A673 (cell line): ENCODE measurements around the gene KRTAP24-1. TPM values are rescaled to one million over a fixed set of nuclear protein-coding genes. Genes with fewer than 3 reads are reported as not detected.

Source experiments
- Bru-seq: library from RNA; stranded (reverse); fragments of 400-500 nt; gene quantifications from one replicate; lab custom pipeline; 2021; lab: Mats Ljungman, UMichigan
- BruChase-seq, 2 experiments: library from RNA; stranded (reverse); fragments of 400-500 nt; gene quantifications; one replicate each; lab custom pipeline; 2021; lab: Mats Ljungman, UMichigan
- BruUV-seq: library from RNA; stranded (reverse); fragments of 400-500 nt; replicated peaks from 2 replicates; lab custom pipeline; 2021; lab: Mats Ljungman, UMichigan
- CTCF ChIA-PET: fragments of 300-600 bp; sonication (Branson Sonifier 250); formaldehyde crosslinking; loops from one replicate; lab custom pipeline; 2022; ENCODE audit warnings: antibody characterized with exemption; lab: Charles Lee
- POLR2A ChIA-PET: fragments of 300-600 bp; sonication (Branson Sonifier 250); formaldehyde crosslinking; loops from one replicate; lab custom pipeline; 2022; ENCODE audit warnings: antibody characterized with exemption; ENCODE audit not compliant: low non-redundant PET; lab: Charles Lee
- DNase-seq: peaks from one replicate; pipeline ENCODE4 v3.0.0-alpha.2; 2015; ENCODE audit warnings: low spot score
- H3K27ac ChIP-seq: fragments of 200-600 bp; sonication (generic); 2 replicates; pipeline ENCODE4 v1.5.1; 2016; ENCODE audit warnings: mixed run types, low read depth, mild to moderate bottlenecking, mixed read lengths, antibody characterized with exemption, low read length; ENCODE audit not compliant: poor library complexity, severe bottlenecking
- H3K27me3 ChIP-seq: fragments of 200-600 bp; sonication (generic); replicated peaks from 2 replicates; pipeline ENCODE4 v1.6.1; 2017; ENCODE audit warnings: mixed run types, low read depth, mild to moderate bottlenecking, mixed read lengths, antibody characterized with exemption, low read length; ENCODE audit not compliant: insufficient read depth, poor library complexity
- H3K36me3 ChIP-seq: fragments of 200-600 bp; sonication (generic); 2 replicates; pipeline ENCODE4 v1.6.1; 2016; ENCODE audit warnings: mixed run types, mild to moderate bottlenecking, mixed read lengths, antibody characterized with exemption, low read length; ENCODE audit not compliant: insufficient read depth, poor library complexity, severe bottlenecking
- H3K4me1 ChIP-seq: fragments of 200-600 bp; sonication (generic); 2 replicates; pipeline ENCODE4 v1.6.1; 2017; ENCODE audit warnings: mixed run types, mild to moderate bottlenecking, mixed read lengths, antibody characterized with exemption, low read length; ENCODE audit not compliant: insufficient read depth, poor library complexity, severe bottlenecking
- H3K4me3 ChIP-seq: fragments of 200-600 bp; sonication (generic); 2 replicates; pipeline ENCODE4 v1.5.1; 2016; ENCODE audit warnings: low read depth, mixed run types, mild to moderate bottlenecking, mixed read lengths, low read length; ENCODE audit not compliant: poor library complexity, severe bottlenecking
- H3K9me3 ChIP-seq: fragments of 200-600 bp; sonication (generic); 2 replicates; pipeline ENCODE4 v1.6.1; 2016; ENCODE audit warnings: mixed run types, low read depth, mild to moderate bottlenecking, mixed read lengths, antibody characterized with exemption, low read length; ENCODE audit not compliant: poor library complexity, severe bottlenecking
- EZH2 ChIP-seq: fragments of 200-600 bp; sonication (generic); IDR thresholded peaks from 2 replicates; pipeline ENCODE4 v1.6.1; 2017; ENCODE audit warnings: borderline replicate concordance, low read depth, mild to moderate bottlenecking, mixed read lengths, antibody characterized with exemption, low read length; ENCODE audit not compliant: poor library complexity, severe bottlenecking
- intact Hi-C: fragments of 100-400 bp; cut with micrococcal nuclease; formaldehyde crosslinking; loops from one replicate; pipeline ENCODE4 v1.10.0; 2022; ENCODE audit not compliant: unreplicated experiment
- long read RNA-seq: library from polyadenylated mRNA; stranded (forward); transcript quantifications from one replicate; pipeline ENCODE4 v2.0.0, GENCODE V29; 2022
- total RNA-seq: library from RNA; stranded (reverse); gene quantifications from 2 replicates; pipeline ENCODE4 v1.2.3, GENCODE V29; 2021
- TF ChIP-seq, protein P1 (sequence below): fragments of 300-800, 200-600 bp; sonication (generic); conservative IDR thresholded peaks from 2 replicates; pipeline ENCODE4 v1.5.1; 2017; ENCODE audit warnings: low read depth, mild to moderate bottlenecking, antibody characterized with exemption, low read length, moderate library complexity, mixed read lengths

KRTAP24-1 gene, protein sequence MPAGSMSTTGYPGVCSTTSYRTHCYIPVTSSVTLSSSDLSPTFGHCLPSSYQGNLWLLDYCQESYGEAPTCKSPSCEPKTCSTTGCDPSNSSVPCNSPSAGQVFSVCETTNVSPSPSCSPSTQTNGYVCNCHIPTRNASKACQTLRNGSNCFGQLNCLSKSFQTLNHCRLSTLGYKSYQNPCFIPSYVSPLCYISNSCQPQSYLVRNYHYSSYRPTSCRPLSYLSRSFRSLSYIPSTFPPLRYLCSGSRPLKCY
- total RNA-seq (not detected in 2 replicates), Bru-seq, nascent RNA (not detected), BruChase-seq, experiment 1, labeled RNA remaining after a 2-hour chase (not detected), BruChase-seq, experiment 2, labeled RNA remaining after a 6-hour chase (not detected)
- long read RNA-seq: 0 reads

DNA sequence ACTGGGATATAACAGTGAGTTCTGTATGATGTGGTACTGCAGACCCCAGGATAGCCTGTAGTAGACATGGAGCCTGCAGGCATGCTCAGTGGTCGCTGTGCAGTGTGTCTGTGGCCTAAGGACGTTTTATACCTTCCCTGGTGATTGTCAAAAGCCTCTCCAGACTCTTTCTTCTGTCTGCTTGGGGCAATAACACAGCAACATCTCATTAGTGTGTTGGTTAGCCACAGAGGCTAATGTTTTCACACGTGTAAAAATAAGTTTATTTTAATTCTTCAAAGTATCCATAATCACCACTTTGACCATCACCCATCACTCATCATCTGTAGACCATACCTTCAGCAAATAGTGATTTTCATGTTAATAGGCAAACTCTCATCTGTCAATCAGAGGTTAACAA is at the start of gene KRTAP24-1:
KRTAP24-1 (minus strand) TSS at position 101 of the 400 bp plus-strand sequence; CDS start at position 83, 18 bp downstream.
- peaks cover 5% of the 10 kb centered on the region for H3K27me3 ChIP-seq
- DNase-seq: no peak
- H3K4me1 ChIP-seq: no peaks in the 10 kb centered on the region
- ChIA-PET CTCF (no interaction called here), POLR2A (no interaction called here)
- H3K36me3 ChIP-seq: no peaks in the 10 kb centered on the region
- BruUV-seq: no TSS peak
- H3K4me3 ChIP-seq: no peak within 1 kb of the TSS
- intact Hi-C loops: no loop called here
- no peak within 1 kb of the TSS for H3K27ac ChIP-seq
- no peak for TF ChIP-seq EZH2
- H3K9me3 ChIP-seq: no peaks in the 10 kb centered on the region

DNA sequence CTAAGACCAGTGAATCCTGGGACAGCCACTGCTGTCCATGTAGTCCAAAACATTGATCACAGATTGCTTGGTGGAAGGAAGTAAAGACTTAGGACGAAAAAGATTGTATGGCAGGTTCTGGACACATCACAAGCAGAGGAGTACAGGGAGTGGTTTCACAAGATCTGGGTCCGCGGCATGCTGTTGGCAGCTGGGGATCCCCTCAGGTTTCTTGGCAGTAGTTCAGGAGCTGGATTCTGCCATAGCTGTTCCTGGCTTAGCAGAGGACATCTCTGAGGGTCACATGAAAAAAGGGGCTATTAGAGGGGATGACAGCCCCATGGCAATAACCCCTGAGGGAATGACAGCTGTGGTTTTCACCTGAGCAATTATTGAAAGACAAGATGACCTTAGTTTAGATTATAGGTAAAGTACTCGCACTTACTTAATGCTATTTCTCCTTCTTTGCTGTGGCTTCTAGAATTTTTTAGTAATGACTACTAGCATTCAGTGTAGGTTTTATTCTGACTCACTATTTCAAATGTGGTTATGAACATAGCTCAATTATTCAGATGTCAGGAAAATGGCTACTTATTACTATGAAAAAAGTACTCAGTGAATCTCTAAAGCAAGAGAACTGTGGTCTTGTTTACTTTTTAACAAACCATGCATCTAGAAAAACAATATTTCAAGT is 46.6 kb upstream of the KRTAP24-1 start:
- BruUV-seq: no TSS peak
- ChIA-PET POLR2A (no interaction called here), CTCF (no interaction called here)
- Histone ChIP-seq H3K4me1 (no peaks in the 10 kb centered on the region), H3K4me3 (no peak overlapping the region), H3K36me3 (no peaks in the 10 kb centered on the region), H3K27me3 (peaks cover 3% of the 10 kb centered on the region), H3K27ac (no peak overlapping the region), H3K9me3 (no peaks in the 10 kb centered on the region)
- intact Hi-C loops: no loop called here
- no peak for TF ChIP-seq EZH2
- TF ChIP-seq, protein P1, sequence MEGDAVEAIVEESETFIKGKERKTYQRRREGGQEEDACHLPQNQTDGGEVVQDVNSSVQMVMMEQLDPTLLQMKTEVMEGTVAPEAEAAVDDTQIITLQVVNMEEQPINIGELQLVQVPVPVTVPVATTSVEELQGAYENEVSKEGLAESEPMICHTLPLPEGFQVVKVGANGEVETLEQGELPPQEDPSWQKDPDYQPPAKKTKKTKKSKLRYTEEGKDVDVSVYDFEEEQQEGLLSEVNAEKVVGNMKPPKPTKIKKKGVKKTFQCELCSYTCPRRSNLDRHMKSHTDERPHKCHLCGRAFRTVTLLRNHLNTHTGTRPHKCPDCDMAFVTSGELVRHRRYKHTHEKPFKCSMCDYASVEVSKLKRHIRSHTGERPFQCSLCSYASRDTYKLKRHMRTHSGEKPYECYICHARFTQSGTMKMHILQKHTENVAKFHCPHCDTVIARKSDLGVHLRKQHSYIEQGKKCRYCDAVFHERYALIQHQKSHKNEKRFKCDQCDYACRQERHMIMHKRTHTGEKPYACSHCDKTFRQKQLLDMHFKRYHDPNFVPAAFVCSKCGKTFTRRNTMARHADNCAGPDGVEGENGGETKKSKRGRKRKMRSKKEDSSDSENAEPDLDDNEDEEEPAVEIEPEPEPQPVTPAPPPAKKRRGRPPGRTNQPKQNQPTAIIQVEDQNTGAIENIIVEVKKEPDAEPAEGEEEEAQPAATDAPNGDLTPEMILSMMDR: no peak
- DNase-seq: no peak

DNA sequence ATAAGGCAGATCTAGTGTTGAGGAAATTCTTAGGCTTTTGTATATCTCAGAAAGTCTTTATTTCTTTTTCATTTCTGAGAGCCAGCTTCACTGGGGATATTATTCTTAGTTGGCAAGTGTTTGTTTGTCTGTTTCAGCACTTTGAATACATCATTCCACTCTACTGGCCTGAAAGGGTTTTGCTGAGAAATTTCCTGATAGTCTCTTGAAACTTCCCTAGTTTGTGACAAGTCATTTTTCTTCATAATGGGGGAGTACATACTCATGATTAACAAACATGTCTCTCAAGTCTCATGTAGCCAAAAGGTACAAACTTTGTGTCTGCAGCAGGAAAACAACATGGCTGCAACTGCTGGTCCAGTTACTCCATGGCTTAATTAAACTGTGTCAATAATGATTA is 43.6 kb upstream of the KRTAP24-1 start:
- Histone ChIP-seq H3K27me3 (no peaks in the 10 kb centered on the region), H3K9me3 (no peaks in the 10 kb centered on the region), H3K4me1 (no peaks in the 10 kb centered on the region), H3K27ac (no peak overlapping the region), H3K36me3 (no peaks in the 10 kb centered on the region), H3K4me3 (no peak overlapping the region)
- CTCF ChIA-PET: no interaction called here
- no TSS peak for BruUV-seq
- POLR2A ChIA-PET: no interaction called here
- intact Hi-C loops: no loop called here
- DNase-seq: no peak
- TF ChIP-seq EZH2: no peak
- TF ChIP-seq, protein P1: no peak
